Activated CD4-positive, alpha-beta T cell treated with anti-CD3 and anti-CD28 coated beads, Interleukin-2, amount 50 U/mL, for 16 hours (primary cell): ENCODE data around the gene C1QTNF5.
"Not testable (repeated sequence)": the region's sequence is repeated elsewhere in the genome, so short reads cannot be mapped to it uniquely, and the experiment has no call there.

Experiments used
- DNase-seq: peaks from one replicate; pipeline ENCODE4 v3.0.0-alpha.2; 2020

The C1QTNF5 gene

GRCh38 chr11:119340335-119341221 lies at the start of gene C1QTNF5:
Gene C1QTNF5 (minus strand): TSS chr11:119340883. CDS start chr11:119340397, 486 bp downstream.
- no peak for DNase-seq

- DNase-seq = peak; percentile 12
Observed at GRCh38 chr11:119389611-119390254, 49.0 kb upstream of the C1QTNF5 start.

GRCh38 chr11:119388103-119388502 lies 47.4 kb upstream of the C1QTNF5 start:
- no peak for DNase-seq

GRCh38 chr11:119384332-119384731 lies 43.6 kb upstream of the C1QTNF5 start:
- DNase-seq = no peak

GRCh38 chr11:119382513-119382912 lies 41.8 kb upstream of the C1QTNF5 start:
- not testable (repeated sequence) for DNase-seq

GRCh38 chr11:119382101-119382500 lies 41.4 kb upstream of the C1QTNF5 start:
- no peak for DNase-seq

- peak; percentile 94 for DNase-seq
Observed at GRCh38 chr11:119381181-119381988, 40.7 kb upstream of the C1QTNF5 start, which contains the start of gene USP2. Gene USP2 (minus strand): TSS chr11:119381690. CDS start chr11:119373480, 8,210 bp downstream.

- DNase-seq = no peak
Observed at GRCh38 chr11:119380827-119381180, 40.1 kb upstream of the C1QTNF5 start.

GRCh38 chr11:119380160-119380826 lies 39.6 kb upstream of the C1QTNF5 start:
- no peak for DNase-seq

GRCh38 chr11:119378851-119379465 lies 38.3 kb upstream of the C1QTNF5 start:
- DNase-seq = no peak

- DNase-seq = no peak
Observed at GRCh38 chr11:119377961-119378667, 37.4 kb upstream of the C1QTNF5 start.

- DNase-seq = no peak
Observed at GRCh38 chr11:119377112-119377901, 36.6 kb upstream of the C1QTNF5 start.

GRCh38 chr11:119376197-119376847 lies 35.6 kb upstream of the C1QTNF5 start:
- DNase-seq = no peak

- no peak for DNase-seq
Observed at GRCh38 chr11:119375337-119376196, 34.9 kb upstream of the C1QTNF5 start.

GRCh38 chr11:119374632-119375336 lies 34.1 kb upstream of the C1QTNF5 start:
- DNase-seq = no peak

- DNase-seq = peak; percentile 54
Observed at GRCh38 chr11:119373921-119374631, 33.4 kb upstream of the C1QTNF5 start.

GRCh38 chr11:119373059-119373920 lies 32.6 kb upstream of the C1QTNF5 start:
- DNase-seq = no peak
